Activated T-helper 2 cell treated with anti-CD3 and anti-CD28 coated beads, Interferon-gamma antibody, Interleukin-2, Interleukin-4, amounts not matched to agents 10 μg/mL and 5 μg/mL and 100 μg/mL, durations not matched to agents 14 hours and 24 hours and 36 hours (primary cell): ENCODE data around the gene PLPP4. TPM values are rescaled to one million over a fixed set of nuclear protein-coding genes. Genes with fewer than 3 reads are reported as not detected.

ENCODE experiments used
- DNase-seq: peaks from one replicate; pipeline ENCODE4 v3.0.0; 2021; ENCODE audit warnings: low spot score
- H3K27ac Mint-ChIP-seq: one replicate; pipeline ENCODE4 v1.8.0; 2021; ENCODE audit warnings: mixed read lengths
- H3K27me3 Mint-ChIP-seq: one replicate; pipeline ENCODE4 v1.8.0; 2021; ENCODE audit warnings: low read depth, mixed read lengths
- H3K36me3 Mint-ChIP-seq: one replicate; pipeline ENCODE4 v1.8.0; 2021; ENCODE audit warnings: low read depth, mixed read lengths
- H3K4me1 Mint-ChIP-seq: one replicate; pipeline ENCODE4 v1.8.0; 2021; ENCODE audit warnings: low read depth, mixed read lengths
- H3K4me3 Mint-ChIP-seq: one replicate; pipeline ENCODE4 v1.8.0; 2021; ENCODE audit warnings: low read depth, mild to moderate bottlenecking, moderate library complexity, mixed read lengths
- H3K9me3 Mint-ChIP-seq: one replicate; pipeline ENCODE4 v1.8.0; 2021; ENCODE audit warnings: mixed read lengths
- intact Hi-C: fragments of 100-400 bp; cut with micrococcal nuclease; formaldehyde crosslinking; loops from one replicate; pipeline ENCODE4 v1.15.1; 2023
- total RNA-seq: library from RNA; stranded (reverse); gene quantifications from 2 replicates; pipeline ENCODE4 v1.2.3, GENCODE V29; 2022

The PLPP4 gene
- total RNA-seq, 1 donor from 2014 or later, result not detected

DNA sequence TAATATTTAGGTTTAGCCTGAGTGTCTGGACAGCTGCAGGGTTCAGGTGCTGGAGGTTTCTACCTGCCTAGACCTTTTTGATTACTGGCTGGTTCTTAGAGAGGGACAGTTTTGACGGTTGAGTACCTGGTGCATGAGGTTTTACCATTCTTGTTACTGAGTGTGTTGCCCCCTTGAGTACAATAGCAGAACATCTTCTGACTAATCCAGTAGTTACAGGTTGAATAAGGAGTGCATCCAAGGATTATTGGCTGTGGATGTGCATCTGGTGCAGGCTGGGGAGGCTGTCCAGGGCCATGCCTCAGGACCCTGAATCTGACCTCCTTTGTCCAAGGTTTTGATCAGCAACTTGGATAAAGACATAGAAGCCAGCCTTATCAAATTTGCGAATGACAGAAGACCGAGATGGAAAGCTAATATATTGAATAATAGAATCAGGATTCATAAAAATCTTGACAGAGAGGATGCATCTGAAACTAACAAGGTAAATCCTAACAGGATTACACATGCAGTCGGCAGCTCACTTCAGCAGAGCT lies 23.1 kb downstream of the PLPP4 start:
- Mint-ChIP-seq H3K9me3 (no peaks in the 10 kb centered on the region), H3K36me3 (no peaks in the 10 kb centered on the region), H3K4me1 (no peaks in the 10 kb centered on the region), H3K4me3 (no peak overlapping the region), H3K27me3 (no peaks in the 10 kb centered on the region), H3K27ac (no peak overlapping the region)
- DNase-seq, result no peak
- intact Hi-C loops, result no loop called here

DNA sequence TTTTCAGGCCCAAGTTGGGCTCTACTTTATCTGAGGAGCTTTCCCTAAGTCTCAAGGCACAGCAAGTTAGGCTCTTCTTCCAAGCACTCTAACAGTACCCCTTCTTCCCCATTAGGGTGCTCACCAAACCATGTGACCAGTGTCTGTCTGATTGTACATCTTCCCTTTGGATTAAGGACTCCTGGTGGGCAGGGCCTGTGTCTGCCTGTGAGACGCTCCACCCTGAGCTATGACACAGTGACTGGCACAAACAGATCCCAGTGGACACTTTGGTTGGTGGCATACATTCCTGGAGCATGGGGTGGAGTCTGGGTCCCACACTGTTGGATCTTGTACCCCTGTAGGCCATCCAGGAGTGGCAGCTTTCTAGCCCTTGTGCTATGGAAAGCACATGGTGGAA lies 23.8 kb downstream of the PLPP4 start:
- H3K4me1 Mint-ChIP-seq, result no peaks in the 10 kb centered on the region
- intact Hi-C loops, result no loop called here
- no peak for DNase-seq
- no peak overlapping the region for H3K27ac Mint-ChIP-seq
- no peak overlapping the region for H3K4me3 Mint-ChIP-seq
- H3K27me3 Mint-ChIP-seq, result no peaks in the 10 kb centered on the region
- H3K36me3 Mint-ChIP-seq, result no peaks in the 10 kb centered on the region
- no peaks in the 10 kb centered on the region for H3K9me3 Mint-ChIP-seq

- no peak for DNase-seq
- H3K4me3 Mint-ChIP-seq, result no peak overlapping the region
- no peak overlapping the region for H3K27ac Mint-ChIP-seq
- H3K9me3 Mint-ChIP-seq, result no peaks in the 10 kb centered on the region
- H3K36me3 Mint-ChIP-seq, result no peaks in the 10 kb centered on the region
- intact Hi-C loops, result no loop called here
- no peaks in the 10 kb centered on the region for H3K27me3 Mint-ChIP-seq
- H3K4me1 Mint-ChIP-seq, result no peaks in the 10 kb centered on the region
These were observed 26.0 kb downstream of the PLPP4 start for GRCh38 chr10:120483006-120483405.

- no peaks in the 10 kb centered on the region for H3K9me3 Mint-ChIP-seq
- H3K36me3 Mint-ChIP-seq, result no peaks in the 10 kb centered on the region
- no peak for DNase-seq
- H3K4me3 Mint-ChIP-seq, result no peak overlapping the region
- H3K27me3 Mint-ChIP-seq, result no peaks in the 10 kb centered on the region
- intact Hi-C loops, result no loop called here
- H3K4me1 Mint-ChIP-seq, result no peaks in the 10 kb centered on the region
- H3K27ac Mint-ChIP-seq, result no peak overlapping the region
These were observed 26.7 kb downstream of the PLPP4 start for GRCh38 chr10:120483651-120484301.

DNA sequence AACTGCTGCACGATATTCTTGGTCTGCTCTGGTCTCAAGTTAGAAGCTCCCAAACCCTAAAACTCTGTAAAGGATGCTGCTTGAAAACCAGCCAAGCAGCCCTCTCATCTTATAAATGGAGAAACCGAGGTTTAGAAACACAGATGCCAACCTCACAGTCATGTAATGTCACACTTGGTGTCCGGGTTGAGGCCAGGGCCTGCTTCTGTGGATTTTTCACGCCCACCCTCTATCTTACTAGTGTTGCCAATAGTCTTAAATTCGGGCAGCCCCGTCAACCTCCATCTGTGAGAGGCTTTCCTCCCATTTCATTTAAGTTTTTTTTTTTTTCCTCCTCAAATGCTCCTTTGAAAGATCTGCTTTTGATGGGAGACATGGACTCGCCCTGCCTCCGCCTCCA lies 28.9 kb downstream of the PLPP4 start:
- Mint-ChIP-seq H3K27me3 (no peaks in the 10 kb centered on the region), H3K9me3 (no peaks in the 10 kb centered on the region), H3K4me3 (no peak overlapping the region), H3K36me3 (no peaks in the 10 kb centered on the region), H3K4me1 (no peaks in the 10 kb centered on the region), H3K27ac (no peak overlapping the region)
- DNase-seq, result no peak
- intact Hi-C loops, result no loop called here

DNA sequence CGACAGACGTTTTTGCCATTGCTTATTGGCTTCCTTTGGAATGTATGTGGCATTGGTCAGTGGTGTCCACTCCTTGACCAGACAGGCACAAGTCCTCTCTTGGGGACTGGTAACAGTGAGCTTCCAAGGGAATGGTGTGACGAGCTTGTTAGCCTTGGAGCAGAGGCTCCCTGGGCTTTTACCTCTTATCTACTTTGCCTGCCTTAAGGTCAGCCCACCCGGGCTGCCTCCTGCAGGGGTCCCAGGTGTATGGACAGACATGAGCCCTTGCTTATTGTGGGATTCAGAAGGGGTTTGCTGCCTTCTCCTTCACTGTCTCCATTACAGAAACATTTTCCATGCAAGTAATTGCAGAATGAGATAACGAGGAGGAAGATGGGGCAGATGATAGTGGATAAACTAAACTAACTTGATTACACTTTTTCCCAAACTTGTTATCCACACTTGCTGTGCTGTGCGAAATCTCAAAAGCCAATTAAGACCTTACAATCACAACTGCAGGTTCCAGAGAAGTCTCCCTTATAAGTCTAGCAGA lies 29.7 kb downstream of the PLPP4 start:
- no peaks in the 10 kb centered on the region for H3K9me3 Mint-ChIP-seq
- H3K36me3 Mint-ChIP-seq, result no peaks in the 10 kb centered on the region
- no peak overlapping the region for H3K27ac Mint-ChIP-seq
- no peak overlapping the region for H3K4me3 Mint-ChIP-seq
- intact Hi-C loops, result no loop called here
- no peaks in the 10 kb centered on the region for H3K27me3 Mint-ChIP-seq
- no peak for DNase-seq
- no peaks in the 10 kb centered on the region for H3K4me1 Mint-ChIP-seq

DNA sequence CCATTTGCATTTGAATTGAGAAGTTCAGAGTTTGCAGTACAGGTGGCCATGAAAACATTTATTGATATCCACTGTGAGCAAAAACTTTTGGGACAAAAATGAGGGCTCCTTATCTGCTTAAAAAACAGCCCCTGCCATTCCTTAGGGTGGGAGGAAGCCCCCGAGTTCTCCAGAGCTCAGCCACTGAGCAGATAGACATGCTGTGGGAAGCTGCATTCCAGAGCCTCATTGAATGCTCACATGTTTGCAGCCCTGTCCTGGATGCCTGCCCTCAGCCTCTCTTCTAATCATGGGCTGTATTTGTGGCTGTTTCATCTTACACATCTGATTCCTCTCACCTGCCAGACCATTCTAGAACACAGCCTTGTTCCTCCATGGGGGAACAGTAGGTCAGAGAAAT lies 33.3 kb downstream of the PLPP4 start:
- Mint-ChIP-seq H3K27me3 (no peaks in the 10 kb centered on the region), H3K27ac (no peak overlapping the region), H3K4me3 (no peak overlapping the region), H3K36me3 (no peaks in the 10 kb centered on the region), H3K9me3 (no peaks in the 10 kb centered on the region), H3K4me1 (no peaks in the 10 kb centered on the region)
- intact Hi-C loops, result no loop called here
- no peak for DNase-seq

- H3K4me1 Mint-ChIP-seq, result no peaks in the 10 kb centered on the region
- intact Hi-C loops, result no loop called here
- no peaks in the 10 kb centered on the region for H3K36me3 Mint-ChIP-seq
- DNase-seq, result no peak
- H3K27me3 Mint-ChIP-seq, result no peaks in the 10 kb centered on the region
- H3K4me3 Mint-ChIP-seq, result no peak overlapping the region
- H3K9me3 Mint-ChIP-seq, result no peaks in the 10 kb centered on the region
- H3K27ac Mint-ChIP-seq, result no peak overlapping the region
These were observed 35.3 kb downstream of the PLPP4 start for GRCh38 chr10:120492346-120492745.

- no peak overlapping the region for H3K27ac Mint-ChIP-seq
- no peaks in the 10 kb centered on the region for H3K9me3 Mint-ChIP-seq
- intact Hi-C loops, result no loop called here
- no peak for DNase-seq
- no peak overlapping the region for H3K4me3 Mint-ChIP-seq
- no peaks in the 10 kb centered on the region for H3K27me3 Mint-ChIP-seq
- H3K4me1 Mint-ChIP-seq, result no peaks in the 10 kb centered on the region
- no peaks in the 10 kb centered on the region for H3K36me3 Mint-ChIP-seq
These were observed 36.6 kb downstream of the PLPP4 start for GRCh38 chr10:120493411-120494312.

DNA sequence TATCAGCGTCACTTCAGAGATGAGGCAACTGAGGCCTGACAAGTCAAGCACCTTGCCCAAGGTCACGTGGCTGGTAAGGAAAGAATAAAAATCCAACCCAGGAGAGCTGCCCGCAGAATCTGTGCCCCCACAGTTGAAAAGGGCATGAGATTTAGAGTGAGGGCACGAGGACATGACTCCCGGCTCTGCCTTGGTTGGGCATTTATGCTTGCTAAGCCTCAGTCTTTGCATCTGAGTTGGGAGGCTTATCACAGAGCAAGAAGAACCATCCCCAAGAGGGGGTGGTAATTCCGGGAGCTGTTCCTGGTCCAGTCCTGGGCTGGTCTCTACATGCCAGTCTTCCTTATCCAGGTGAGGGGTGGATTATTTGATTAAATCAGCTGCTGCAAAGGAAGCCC lies 37.3 kb downstream of the PLPP4 start:
- intact Hi-C loops, result no loop called here
- no peak for DNase-seq
- Mint-ChIP-seq H3K4me3 (no peak overlapping the region), H3K36me3 (no peaks in the 10 kb centered on the region), H3K27ac (no peak overlapping the region), H3K9me3 (no peaks in the 10 kb centered on the region), H3K4me1 (no peaks in the 10 kb centered on the region), H3K27me3 (no peaks in the 10 kb centered on the region)

- H3K4me3 Mint-ChIP-seq, result no peak overlapping the region
- no peak overlapping the region for H3K27ac Mint-ChIP-seq
- H3K9me3 Mint-ChIP-seq, result no peaks in the 10 kb centered on the region
- H3K27me3 Mint-ChIP-seq, result no peaks in the 10 kb centered on the region
- no peaks in the 10 kb centered on the region for H3K4me1 Mint-ChIP-seq
- intact Hi-C loops, result no loop called here
- no peaks in the 10 kb centered on the region for H3K36me3 Mint-ChIP-seq
- no peak for DNase-seq
These were observed 38.4 kb downstream of the PLPP4 start for GRCh38 chr10:120495226-120496009.

- Mint-ChIP-seq H3K36me3 (no peaks in the 10 kb centered on the region), H3K27ac (no peak overlapping the region), H3K4me3 (no peak overlapping the region), H3K4me1 (no peaks in the 10 kb centered on the region), H3K9me3 (no peaks in the 10 kb centered on the region), H3K27me3 (no peaks in the 10 kb centered on the region)
- intact Hi-C loops, result no loop called here
- DNase-seq, result no peak
These were observed 42.9 kb downstream of the PLPP4 start for GRCh38 chr10:120499883-120500282.
